Natural killer cell (primary cell): ENCODE measurements around the gene STPG3. TPM values are rescaled to one million over a fixed set of nuclear protein-coding genes. Genes with fewer than 3 reads are reported as not detected.

Source experiments
- ATAC-seq, 3 donors: fragments of 150-1000 bp in 2 of 3; fragments of 200-7000 bp in 1 of 3; cut with Tn5 transposase; 1 replicate in 1 of 3; 2 replicates in 2 of 3; pipeline ENCODE4 v1.10.0; 2021; ENCODE audit warnings: mild to moderate bottlenecking in 2 of 3, moderate library complexity in 2 of 3
- DNase-seq, 2 donors: peaks; one replicate each; pipeline versions ENCODE4 v3.0.0 to v3.0.0-alpha.2; 2013 to 2021; ENCODE audit warnings: mixed read lengths in 1 of 2
- H3K27ac ChIP-seq: one replicate; pipeline ENCODE4 v1.5.1; 2013; ENCODE audit warnings: mild to moderate bottlenecking, low read length
- H3K27me3 ChIP-seq: one replicate; pipeline ENCODE4 v1.6.1; 2013; ENCODE audit warnings: low read length; ENCODE audit not compliant: control insufficient read depth, insufficient read depth
- H3K36me3 ChIP-seq: one replicate; pipeline ENCODE4 v1.6.1; 2013; ENCODE audit warnings: low read length; ENCODE audit not compliant: control insufficient read depth, insufficient read depth
- H3K4me1 ChIP-seq: one replicate; pipeline ENCODE4 v1.6.1; 2013; ENCODE audit warnings: low read length; ENCODE audit not compliant: control insufficient read depth, insufficient read depth
- H3K4me3 ChIP-seq: one replicate; pipeline ENCODE4 v1.5.1; 2013; ENCODE audit warnings: low read length
- H3K9me3 ChIP-seq: one replicate; pipeline ENCODE4 v1.6.1; 2013; ENCODE audit warnings: low read length; ENCODE audit not compliant: control insufficient read depth, insufficient read depth
- H3K27ac Mint-ChIP-seq, 2 donors: one replicate each; pipeline ENCODE4 v1.8.0; 2022; ENCODE audit warnings: mild to moderate bottlenecking in 2 of 2, mixed read lengths in 2 of 2, moderate library complexity in 1 of 2
- H3K27me3 Mint-ChIP-seq, 2 donors: one replicate each; pipeline ENCODE4 v1.8.0; 2022; ENCODE audit warnings: low read depth in 2 of 2, mixed read lengths in 2 of 2
- H3K36me3 Mint-ChIP-seq: one replicate; pipeline ENCODE4 v1.8.0; 2022; ENCODE audit warnings: mixed read lengths
- H3K4me1 Mint-ChIP-seq, 2 donors: one replicate each; pipeline ENCODE4 v1.8.0; 2022; ENCODE audit warnings: mixed read lengths in 2 of 2
- H3K4me3 Mint-ChIP-seq: one replicate; pipeline ENCODE4 v1.8.0; 2022; ENCODE audit warnings: mild to moderate bottlenecking, moderate library complexity, mixed read lengths
- H3K9me3 Mint-ChIP-seq, 2 donors: one replicate each; pipeline ENCODE4 v1.8.0; 2022; ENCODE audit warnings: mixed read lengths in 2 of 2
- CTCF ChIP-seq: fragments of 200-600 bp; IDR thresholded peaks from one replicate; pipeline ENCODE4 v1.8.0; 2022; ENCODE audit warnings: antibody characterized with exemption
- WGBS: methylation state at CpG from one replicate; pipeline ENCODE4 v1.1.7; 2013; ENCODE audit warnings: missing lambda C conversion rate; ENCODE audit not compliant: insufficient coverage; 5-methylcytosine and 5-hydroxymethylcytosine counted together
- intact Hi-C: fragments of 100-400 bp; cut with micrococcal nuclease; formaldehyde crosslinking; loops from one replicate; pipeline ENCODE4 v1.14.2; 2022
- total RNA-seq, 4 donors: library from RNA; stranded (reverse); fragments of 120-200 nt in 1 of 4; gene quantifications; one replicate each; pipeline versions ENCODE4 v1.2.3 to v1.2.4, GENCODE V29; 2013 to 2022

Gene STPG3
- total RNA-seq, 3 donors from 2014 or later (not counting 1 experiment from before 2014, with no cell fraction given), result not detected

DNA sequence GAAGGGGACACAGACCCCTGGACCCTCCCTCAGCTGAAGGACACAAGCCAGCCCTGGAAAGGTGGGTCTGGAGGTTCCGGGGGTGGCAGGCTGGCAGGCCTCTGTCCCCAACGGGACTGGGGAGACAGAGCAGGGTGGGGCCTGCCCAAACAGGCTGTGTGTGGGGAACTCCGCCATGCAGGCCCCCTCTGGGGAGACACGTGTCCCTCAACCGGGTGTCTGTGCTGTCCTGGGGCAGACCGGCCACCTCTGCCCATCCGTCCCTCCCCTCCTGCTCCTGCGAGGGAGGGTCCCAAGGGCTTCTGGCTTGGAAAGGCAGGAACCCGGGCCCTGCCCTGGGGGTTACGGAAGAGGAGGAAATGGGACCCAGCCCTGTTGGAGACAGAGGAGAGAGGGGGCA lies 19.0 kb upstream of the STPG3 start:
- WGBS, result 85% methylated on average over 9 of the region's 10 CpGs
- Histone ChIP-seq H3K27ac (no peak overlapping the region), H3K36me3 (no peaks in the 10 kb centered on the region), H3K9me3 (no peaks in the 10 kb centered on the region), H3K4me1 (peaks cover 32% of the 10 kb centered on the region), H3K4me3 (no peak overlapping the region), H3K27me3 (peaks cover 7% of the 10 kb centered on the region)
- H3K4me1 Mint-ChIP-seq, result peaks cover 5 to 13% of the 10 kb centered on the region in 2 donors
- no peaks in the 10 kb centered on the region for H3K36me3 Mint-ChIP-seq
- no peaks in the 10 kb centered on the region for H3K9me3 Mint-ChIP-seq
- no peak for ATAC-seq
- intact Hi-C loops, result no loop called here
- H3K27me3 Mint-ChIP-seq, result peaks cover 0 to 9% of the 10 kb centered on the region in 2 donors
- H3K27ac Mint-ChIP-seq, result no peak overlapping the region
- H3K4me3 Mint-ChIP-seq, result no peak overlapping the region
- no peak for TF ChIP-seq CTCF
- no peak for DNase-seq

- Histone ChIP-seq H3K27ac (no peak overlapping the region), H3K27me3 (peaks cover 4% of the 10 kb centered on the region), H3K36me3 (no peaks in the 10 kb centered on the region), H3K4me3 (no peak overlapping the region), H3K9me3 (no peaks in the 10 kb centered on the region), H3K4me1 (peaks cover 32% of the 10 kb centered on the region)
- DNase-seq (no peak), ATAC-seq (no peak)
- H3K36me3 Mint-ChIP-seq, result no peaks in the 10 kb centered on the region
- no peak overlapping the region for H3K4me3 Mint-ChIP-seq
- peaks cover 0 to 8% of the 10 kb centered on the region in 2 donors for H3K27me3 Mint-ChIP-seq
- no peak overlapping the region for H3K27ac Mint-ChIP-seq
- intact Hi-C loops, result no loop called here
- peaks cover 3 to 13% of the 10 kb centered on the region in 2 donors for H3K4me1 Mint-ChIP-seq
- 94% methylated on average over 24 of the region's 24 CpGs for WGBS
- H3K9me3 Mint-ChIP-seq, result no peaks in the 10 kb centered on the region
- TF ChIP-seq CTCF, result no peak
Measured at GRCh38 chr9:137232510-137232909, 18.6 kb upstream of the STPG3 start.

GRCh38 chr9:137233143-137233980 lies 17.7 kb upstream of the STPG3 start:
- DNase-seq, result no peak
- peaks cover 1% of the 10 kb centered on the region for H3K27me3 ChIP-seq
- peaks cover 36% of the 10 kb centered on the region for H3K4me1 ChIP-seq
- H3K27ac Mint-ChIP-seq, result no peak overlapping the region
- no peak overlapping the region for H3K4me3 ChIP-seq
- no peak for TF ChIP-seq CTCF
- no peak overlapping the region for H3K4me3 Mint-ChIP-seq
- H3K27me3 Mint-ChIP-seq, result peaks cover 0 to 6% of the 10 kb centered on the region in 2 donors
- H3K36me3 ChIP-seq, result no peaks in the 10 kb centered on the region
- intact Hi-C loops, result no loop called here
- H3K9me3 ChIP-seq, result no peaks in the 10 kb centered on the region
- no peaks in the 10 kb centered on the region for H3K36me3 Mint-ChIP-seq
- ATAC-seq, result no peak
- WGBS, result 86% methylated on average over 40 of the region's 40 CpGs
- H3K9me3 Mint-ChIP-seq, result no peaks in the 10 kb centered on the region
- no peak overlapping the region for H3K27ac ChIP-seq
- H3K4me1 Mint-ChIP-seq, result peaks cover 0 to 12% of the 10 kb centered on the region in 2 donors
